Aorta (tissue), 5 donors: ENCODE measurements around the gene LTB4R2. TPM values are rescaled to one million over a fixed set of nuclear protein-coding genes. Genes with fewer than 3 reads are reported as not detected.

Source experiments
- ATAC-seq: fragments of 200-7000 bp; cut with Tn5 transposase; one replicate; pipeline ENCODE4 v1.9.1; 2022; ENCODE audit warnings: moderate library complexity; ENCODE audit not compliant: low FRiP score
- DNase-seq, 2 donors: peaks; one replicate each; pipeline ENCODE4 v3.0.0-alpha.2; 2020
- H3K27ac ChIP-seq, 2 donors: one replicate each; pipeline ENCODE4 v1.5.1; 2013; ENCODE audit warnings: low read length in 2 of 2, mild to moderate bottlenecking in 2 of 2, moderate library complexity in 2 of 2, control low read depth in 1 of 2, inconsistent platforms in 1 of 2, low read depth in 1 of 2
- H3K27me3 ChIP-seq, 2 donors: one replicate each; pipeline ENCODE4 v1.6.1; 2013; ENCODE audit warnings: control low read depth in 1 of 2, low read length in 1 of 2, mild to moderate bottlenecking in 1 of 2, moderate library complexity in 1 of 2; ENCODE audit not compliant: insufficient read depth in 2 of 2, control insufficient read depth in 1 of 2
- H3K36me3 ChIP-seq, 2 donors: one replicate each; pipeline ENCODE4 v1.6.1; 2013; ENCODE audit warnings: control low read depth in 1 of 2, low read length in 1 of 2, mild to moderate bottlenecking in 1 of 2; ENCODE audit not compliant: insufficient read depth in 2 of 2, control insufficient read depth in 1 of 2
- H3K4me1 ChIP-seq, 2 donors: one replicate each; pipeline ENCODE4 v1.6.1; 2013; ENCODE audit warnings: low read length in 2 of 2, control low read depth in 1 of 2, mild to moderate bottlenecking in 1 of 2, moderate library complexity in 1 of 2; ENCODE audit not compliant: insufficient read depth in 2 of 2, control insufficient read depth in 1 of 2
- H3K4me3 ChIP-seq, 2 donors: one replicate each; pipeline ENCODE4 v1.5.1; 2013; ENCODE audit warnings: low read length in 2 of 2, control low read depth in 1 of 2, mild to moderate bottlenecking in 1 of 2
- H3K9me3 ChIP-seq: one replicate; pipeline ENCODE4 v1.6.1; 2013; ENCODE audit warnings: mild to moderate bottlenecking, low read length; ENCODE audit not compliant: control insufficient read depth
- WGBS, 2 donors: extraction: QIAGEN DNeasy Blood & Tissue Kit; methylation state at CpG; one replicate each; pipeline ENCODE4 v1.1.7; 2013; 5-methylcytosine and 5-hydroxymethylcytosine counted together
- intact Hi-C, 2 donors: fragments of 100-400 bp; cut with DNase I; formaldehyde crosslinking; loops; one replicate each; pipeline versions ENCODE4 v1.14.2 to v1.15.0; 2022
- polyA plus RNA-seq, 2 donors: library from polyadenylated mRNA; stranded (reverse); fragments of 200-250 nt; gene quantifications; one replicate each; pipeline ENCODE4 v1.2.3, GENCODE V29; 2013
- total RNA-seq, 2 donors: library from RNA; stranded (reverse); fragmentation: NEBNext Ultra II Directional; extraction: Animal tissue kit (Norgen Biotek cat#: 25700); gene quantifications; one replicate each; pipeline ENCODE4 v1.2.1, GENCODE V29; 2021
- donor health status: healthy with polysubstance abuse.
- donor health status: Bipolar disorder and iron deficiency.
- donor health status: DM: no; HTN: no; CAD: no.
- donor health status: DM: no; HTN: no; CAD: no.
- donor health status: DM: yes; HTN: yes; CAD: no.

LTB4R2 gene
- total and polyA plus RNA-seq, 4 donors = 0.38 to 5.5 (median 2.3) TPM

DNA sequence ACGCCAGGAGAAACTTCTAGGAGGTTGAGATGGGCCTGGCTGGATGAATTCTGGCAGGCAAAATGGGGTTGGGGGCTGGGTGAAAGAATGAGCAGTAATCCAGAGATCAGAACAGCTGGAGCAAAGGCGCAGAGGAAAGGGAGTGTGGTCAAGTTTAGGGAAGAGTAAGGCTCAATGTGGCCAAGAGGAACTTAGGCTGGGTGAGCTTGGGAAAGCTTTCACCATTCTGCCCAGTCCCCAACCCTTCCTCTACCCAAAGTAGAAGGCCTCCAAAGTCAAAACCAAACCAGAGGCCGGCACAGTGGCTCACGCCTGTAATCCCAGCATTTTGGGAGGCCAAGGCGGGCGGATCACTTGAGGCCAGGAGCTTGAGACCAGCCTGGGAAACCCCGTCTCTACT lies 28.3 kb upstream of the LTB4R2 start:
- no peak for DNase-seq
- Histone ChIP-seq H3K4me3 (no peak overlapping the region), H3K4me1 (no peaks in the 10 kb centered on the region), H3K27me3 (no peaks in the 10 kb centered on the region), H3K36me3 (no peaks in the 10 kb centered on the region), H3K27ac (no peak overlapping the region), H3K9me3 (no peaks in the 10 kb centered on the region)
- WGBS, 2 donors = 88 to 90% methylated on average over 7 of the region's 7 CpGs
- intact Hi-C loops = no loop called here
- ATAC-seq = no peak

DNA sequence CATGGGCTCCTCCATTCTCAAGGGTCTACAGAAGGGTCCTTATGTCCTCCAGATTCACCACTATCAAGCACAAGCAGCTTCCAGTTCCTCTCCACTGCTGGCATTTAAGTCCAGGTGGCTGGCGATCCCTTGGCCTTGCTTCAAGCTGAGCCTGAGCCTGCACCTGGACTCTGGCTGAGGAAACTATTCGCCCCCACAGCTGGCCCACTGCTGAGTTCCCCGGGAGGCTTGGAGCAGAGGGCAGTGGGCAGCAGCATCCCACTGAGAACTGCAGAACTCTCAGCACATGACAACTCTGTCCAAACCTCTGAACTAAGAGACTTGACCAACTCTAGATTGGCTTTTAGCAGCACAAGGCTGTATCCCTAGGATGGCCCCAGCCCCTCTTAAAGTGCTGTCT lies 27.2 kb upstream of the LTB4R2 start:
- ATAC-seq = no peak
- Histone ChIP-seq H3K27me3 (no peaks in the 10 kb centered on the region), H3K9me3 (no peaks in the 10 kb centered on the region), H3K27ac (no peak overlapping the region), H3K36me3 (no peaks in the 10 kb centered on the region), H3K4me1 (no peaks in the 10 kb centered on the region), H3K4me3 (no peak overlapping the region)
- WGBS, 2 donors = 81 to 87% methylated on average over 3 of the region's 3 CpGs
- DNase-seq = no peak
- intact Hi-C loops = no loop called here

- no peaks in the 10 kb centered on the region for H3K36me3 ChIP-seq
- H3K4me1 ChIP-seq = no peaks in the 10 kb centered on the region
- intact Hi-C loops = no loop called here
- H3K27me3 ChIP-seq = no peaks in the 10 kb centered on the region
- no peaks in the 10 kb centered on the region for H3K9me3 ChIP-seq
- no peak overlapping the region for H3K27ac ChIP-seq
- no peak overlapping the region for H3K4me3 ChIP-seq
- ATAC-seq (no peak), DNase-seq (no peak)
- WGBS, 2 donors = 92 to 96% methylated on average over 5 of the region's 5 CpGs
Observed at GRCh38 chr14:24283796-24284460, 26.0 kb upstream of the LTB4R2 start.

- WGBS, 2 donors = 76 to 82% methylated on average over 11 of the region's 11 CpGs
- Histone ChIP-seq H3K36me3 (no peaks in the 10 kb centered on the region), H3K4me3 (no peak overlapping the region), H3K27ac (no peak overlapping the region), H3K4me1 (no peaks in the 10 kb centered on the region), H3K9me3 (no peaks in the 10 kb centered on the region), H3K27me3 (no peaks in the 10 kb centered on the region)
- intact Hi-C loops = no loop called here
- ATAC-seq (no peak), DNase-seq (no peak)
Observed at GRCh38 chr14:24284501-24285035, 25.4 kb upstream of the LTB4R2 start.

DNA sequence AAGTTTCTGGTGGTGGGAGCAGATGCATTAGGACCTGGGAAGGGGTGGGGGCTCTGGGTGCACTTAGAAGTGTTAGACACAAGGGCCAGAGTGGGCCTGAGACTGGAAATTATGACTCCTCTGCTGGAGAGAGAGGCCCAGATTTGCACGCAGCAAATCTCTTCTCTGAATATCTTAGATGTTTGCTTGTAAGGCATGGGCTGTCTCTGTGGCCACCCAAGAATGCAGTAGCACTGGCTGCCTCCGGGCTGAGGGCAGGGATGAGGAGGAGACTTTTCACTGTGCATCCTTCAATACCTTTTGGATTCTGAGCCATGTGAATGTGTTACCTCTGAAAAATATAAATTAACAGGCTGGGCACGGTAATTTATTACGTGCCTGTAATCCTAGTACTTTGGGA lies 24.6 kb upstream of the LTB4R2 start:
- Histone ChIP-seq H3K36me3 (peaks cover 0 to 4% of the 10 kb centered on the region in 2 donors), H3K4me1 (no peaks in the 10 kb centered on the region), H3K27me3 (no peaks in the 10 kb centered on the region), H3K4me3 (no peak overlapping the region), H3K27ac (no peak overlapping the region), H3K9me3 (no peaks in the 10 kb centered on the region)
- DNase-seq (no peak), ATAC-seq (no peak)
- intact Hi-C loops = no loop called here
- 76 to 77% methylated on average over 4 of the region's 4 CpGs for WGBS, 2 donors

GRCh38 chr14:24286996-24287395 lies 22.9 kb upstream of the LTB4R2 start:
- Histone ChIP-seq H3K27ac (no peak overlapping the region), H3K36me3 (peaks cover 0 to 6% of the 10 kb centered on the region in 2 donors), H3K9me3 (no peaks in the 10 kb centered on the region), H3K4me3 (no peak overlapping the region), H3K4me1 (no peaks in the 10 kb centered on the region), H3K27me3 (no peaks in the 10 kb centered on the region)
- intact Hi-C loops = no loop called here
- no peak for ATAC-seq
- WGBS, 2 donors = 89 to 98% methylated on average over 5 of the region's 5 CpGs
- no peak for DNase-seq

GRCh38 chr14:24289649-24290280 lies 20.2 kb upstream of the LTB4R2 start:
- H3K36me3 ChIP-seq = peaks cover 0 to 6% of the 10 kb centered on the region in 2 donors
- H3K9me3 ChIP-seq = no peaks in the 10 kb centered on the region
- intact Hi-C loops = no loop called here

DNA sequence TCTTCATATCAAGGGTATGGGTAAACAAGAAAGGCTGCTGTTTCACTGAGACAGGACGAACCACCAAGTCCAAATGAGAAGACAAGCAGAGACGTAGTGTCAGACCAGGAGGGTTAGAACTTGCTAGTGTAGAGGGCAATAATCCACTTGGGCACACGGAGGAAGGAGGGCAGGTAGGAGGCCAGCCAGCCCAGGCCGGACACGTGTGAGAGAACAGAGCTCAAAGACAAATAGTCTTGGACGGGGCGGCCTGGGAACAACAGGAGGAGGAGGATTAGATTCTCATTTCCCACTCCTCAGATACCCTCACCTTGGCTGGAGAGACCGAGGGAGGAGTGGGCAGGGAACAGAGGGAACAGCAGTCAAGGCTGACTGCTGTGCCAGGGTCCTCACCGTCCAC lies 19.2 kb upstream of the LTB4R2 start:
- H3K9me3 ChIP-seq = no peaks in the 10 kb centered on the region
- intact Hi-C loops = no loop called here
- ATAC-seq = no peak
- H3K4me1 ChIP-seq = no peaks in the 10 kb centered on the region
- no peak for DNase-seq
- WGBS, 2 donors = 83 to 89% methylated on average over 9 of the region's 9 CpGs
- H3K27me3 ChIP-seq = no peaks in the 10 kb centered on the region
- no peak overlapping the region for H3K27ac ChIP-seq
- no peak overlapping the region for H3K4me3 ChIP-seq
- peaks cover 0 to 6% of the 10 kb centered on the region in 2 donors for H3K36me3 ChIP-seq

More at GRCh38 chr14:24289649-24290280, 20.2 kb upstream of the LTB4R2 start:
- no peak for ATAC-seq
- no peak for DNase-seq
- Histone ChIP-seq H3K27ac (no peak overlapping the region), H3K27me3 (no peaks in the 10 kb centered on the region), H3K4me3 (no peak overlapping the region), H3K4me1 (no peaks in the 10 kb centered on the region)
- 76 to 86% methylated on average over 6 of the region's 6 CpGs for WGBS, 2 donors
